COLO668 (cell line): Measurements from ENCODE around the gene KCNA3.
A peak's percentile ranks its signal among the peaks of the same experiment; 100 is the strongest.

ENCODE experiments used
- DNase-seq: peaks from one replicate; lab custom pipeline; 2025; ENCODE audit not compliant: unreplicated experiment; lab: John Stamatoyannopoulos, UW

KCNA3 gene

GRCh38 chr1:110674337-110675059 is at the start of gene KCNA3:
TSS of gene KCNA3 (minus strand) at chr1:110674940. CDS start at chr1:110674809, 131 bp downstream.
- peak; percentile 78 for DNase-seq

- no peak for DNase-seq
Observed at GRCh38 chr1:110722807-110723206, 48.1 kb upstream of the KCNA3 start.

GRCh38 chr1:110719908-110720307 is 45.2 kb upstream of the KCNA3 start:
- DNase-seq = no peak

- DNase-seq = no peak
Observed at GRCh38 chr1:110718452-110718851, 43.7 kb upstream of the KCNA3 start.

GRCh38 chr1:110717179-110717578 is 42.4 kb upstream of the KCNA3 start:
- no peak for DNase-seq

- DNase-seq = no peak
Observed at GRCh38 chr1:110714374-110714995, 39.7 kb upstream of the KCNA3 start.

- no peak for DNase-seq
Observed at GRCh38 chr1:110713221-110713620, 38.5 kb upstream of the KCNA3 start.

- no peak for DNase-seq
Observed at GRCh38 chr1:110710314-110710713, 35.6 kb upstream of the KCNA3 start.

- DNase-seq = no peak
Observed at GRCh38 chr1:110708974-110709440, 34.3 kb upstream of the KCNA3 start.

- no peak for DNase-seq
Observed at GRCh38 chr1:110707232-110707631, 32.5 kb upstream of the KCNA3 start.

- no peak for DNase-seq
Observed at GRCh38 chr1:110706621-110707020, 31.9 kb upstream of the KCNA3 start.

GRCh38 chr1:110702260-110702659 is 27.5 kb upstream of the KCNA3 start:
- DNase-seq = no peak

GRCh38 chr1:110700767-110701166 is 26.0 kb upstream of the KCNA3 start:
- DNase-seq = no peak

GRCh38 chr1:110697606-110698005 is 22.9 kb upstream of the KCNA3 start:
- DNase-seq = no peak

- DNase-seq = no peak
Observed at GRCh38 chr1:110696818-110697217, 22.1 kb upstream of the KCNA3 start.

GRCh38 chr1:110690709-110691365 is 16.1 kb upstream of the KCNA3 start:
- no peak for DNase-seq

- DNase-seq = no peak
Observed at GRCh38 chr1:110689868-110690267, 15.1 kb upstream of the KCNA3 start.

GRCh38 chr1:110688514-110688913 is 13.8 kb upstream of the KCNA3 start:
- DNase-seq = no peak

GRCh38 chr1:110687250-110687649 is 12.5 kb upstream of the KCNA3 start:
- no peak for DNase-seq

- no peak for DNase-seq
Observed at GRCh38 chr1:110686188-110686587, 11.4 kb upstream of the KCNA3 start.

GRCh38 chr1:110684491-110684890 is 9.8 kb upstream of the KCNA3 start:
- no peak for DNase-seq

- DNase-seq = no peak
Observed at GRCh38 chr1:110682898-110683297, 8.2 kb upstream of the KCNA3 start.
